ENCODE data around the gene KIF26A.

GRCh38 chr14:104101651-104102281 is 36.6 kb upstream of the KIF26A start:
- TF ChIP-seq CTCF (conservative IDR thresholded peaks at IDR 0.05; ENCODE audit: low read depth, low read length) (no peak), EZH2 (IDR thresholded peaks at IDR 0.05; ENCODE audit: low read length, unreplicated experiment) (no peak), EZH2phosphoT487 (IDR thresholded peaks at IDR 0.05; ENCODE audit: borderline replicate concordance, low read length) (no peak)
